CD14-positive monocyte (primary cell): Measurements from ENCODE around the gene CCL22. TPM values are rescaled to one million over a fixed set of nuclear protein-coding genes. Genes with fewer than 3 reads are reported as not detected.

Source experiments
- DNase-seq, 3 donors: peaks; one replicate each; pipeline ENCODE4 v3.0.0-alpha.2; 2011 to 2022
- H2AFZ ChIP-seq: 2 replicates; pipeline ENCODE4 v1.6.0; 2012; ENCODE audit warnings: mild to moderate bottlenecking, low read depth, low read length, inconsistent platforms; ENCODE audit not compliant: insufficient read depth, poor library complexity, severe bottlenecking
- H3K27ac ChIP-seq, 2 donors: 1 replicate in 1 of 2; 2 replicates in 1 of 2; pipeline ENCODE4 v1.5.1; 2012 to 2013; ENCODE audit warnings: low read length in 2 of 2, control low read depth in 1 of 2, inconsistent platforms in 1 of 2, low read depth in 1 of 2, mild to moderate bottlenecking in 1 of 2
- H3K27me3 ChIP-seq, 2 donors: one replicate each; pipeline versions ENCODE4 v1.6.0 to v1.6.1; 2011 to 2013; ENCODE audit warnings: low read length in 2 of 2; ENCODE audit not compliant: control insufficient read depth in 2 of 2, insufficient read depth in 2 of 2
- H3K36me3 ChIP-seq, 2 donors: replicated peaks in 1 of 2; 1 replicate in 1 of 2; 2 replicates in 1 of 2; pipeline versions ENCODE4 v1.5.1 to v1.6.1; 2012 to 2013; ENCODE audit warnings: low read length in 2 of 2, control low read depth in 1 of 2, inconsistent platforms in 1 of 2, mild to moderate bottlenecking in 1 of 2; ENCODE audit not compliant: insufficient read depth in 2 of 2, control insufficient read depth in 1 of 2
- H3K4me1 ChIP-seq, 2 donors: 1 replicate in 1 of 2; 2 replicates in 1 of 2; pipeline versions ENCODE4 v1.5.1 to v1.6.1; 2012 to 2013; ENCODE audit warnings: low read length in 2 of 2, control low read depth in 1 of 2, inconsistent platforms in 1 of 2, mild to moderate bottlenecking in 1 of 2, moderate library complexity in 1 of 2; ENCODE audit not compliant: insufficient read depth in 2 of 2, control insufficient read depth in 1 of 2
- H3K4me2 ChIP-seq: replicated peaks from 2 replicates; pipeline ENCODE3; 2012; ENCODE audit warnings: low read length, moderate library complexity, mild to moderate bottlenecking; ENCODE audit not compliant: poor library complexity, severe bottlenecking; ENCODE audit errors: extremely low read depth
- H3K4me3 ChIP-seq, 3 experiments: fragments of 200-600 bp in 1 of 3; sonication (generic) in 1 of 3; replicated peaks in 1 of 3; 1 replicate in 2 of 3; 2 replicates in 1 of 3; pipeline ENCODE4 v1.5.1; 2011 to 2013; ENCODE audit warnings: low read length in 3 of 3, mild to moderate bottlenecking in 3 of 3, control low read depth in 2 of 3, low read depth in 2 of 3, inconsistent platforms in 1 of 3, moderate library complexity in 1 of 3
- H3K79me2 ChIP-seq: 2 replicates; pipeline ENCODE4 v1.6.0; 2012; ENCODE audit warnings: mild to moderate bottlenecking, control low read depth, inconsistent platforms, low read length, moderate library complexity; ENCODE audit not compliant: insufficient read depth
- H3K9ac ChIP-seq: 2 replicates; pipeline ENCODE4 v1.6.0; 2017; ENCODE audit warnings: low read length, mild to moderate bottlenecking; ENCODE audit not compliant: insufficient read depth, poor library complexity, severe bottlenecking
- H3K9me3 ChIP-seq, 2 donors: replicated peaks in 1 of 2; 1 replicate in 1 of 2; 2 replicates in 1 of 2; pipeline versions ENCODE4 v1.5.1 to v1.6.1; 2012 to 2013; ENCODE audit warnings: low read length in 2 of 2, control low read depth in 1 of 2; ENCODE audit not compliant: control insufficient read depth in 1 of 2, insufficient read depth in 1 of 2
- H4K20me1 ChIP-seq: 2 replicates; pipeline ENCODE4 v1.6.0; 2012; ENCODE audit warnings: mild to moderate bottlenecking, low read length, control low read depth, moderate library complexity; ENCODE audit not compliant: insufficient read depth
- H3K27ac Mint-ChIP-seq, 7 donors: one replicate each; pipeline ENCODE4 v1.8.0; 2020; ENCODE audit warnings: mild to moderate bottlenecking in 7 of 7, mixed read lengths in 7 of 7, moderate library complexity in 6 of 7, inconsistent platforms in 2 of 7
- H3K27me3 Mint-ChIP-seq, 3 donors: one replicate each; pipeline ENCODE4 v1.8.0; 2021 to 2022; ENCODE audit warnings: low read depth in 3 of 3, mild to moderate bottlenecking in 3 of 3, mixed read lengths in 3 of 3, moderate library complexity in 3 of 3, inconsistent platforms in 1 of 3
- H3K36me3 Mint-ChIP-seq, 2 donors: one replicate each; pipeline ENCODE4 v1.8.0; 2020; ENCODE audit warnings: mixed read lengths in 2 of 2, inconsistent platforms in 1 of 2, mild to moderate bottlenecking in 1 of 2
- H3K4me1 Mint-ChIP-seq: one replicate; pipeline ENCODE4 v1.8.0; 2020; ENCODE audit warnings: mild to moderate bottlenecking, mixed read lengths
- H3K4me3 Mint-ChIP-seq, 2 donors: one replicate each; pipeline ENCODE4 v1.8.0; 2020; ENCODE audit warnings: mild to moderate bottlenecking in 2 of 2, mixed read lengths in 2 of 2, moderate library complexity in 1 of 2
- H3K9me3 Mint-ChIP-seq, 7 donors: one replicate each; pipeline ENCODE4 v1.8.0; 2020 to 2022; ENCODE audit warnings: mixed read lengths in 7 of 7, mild to moderate bottlenecking in 6 of 7, moderate library complexity in 6 of 7, inconsistent platforms in 2 of 7
- WGBS: methylation state at CpG from one replicate; pipeline ENCODE4 v1.1.5; 2013; ENCODE audit warnings: missing lambda C conversion rate; ENCODE audit not compliant: insufficient coverage; 5-methylcytosine and 5-hydroxymethylcytosine counted together
- intact Hi-C, 2 donors: fragments of 100-400 bp; cut with micrococcal nuclease; formaldehyde crosslinking; loops; one replicate each; pipeline versions ENCODE4 v1.15.0 to v1.15.1; 2023
- polyA plus RNA-seq, 3 donors: library from polyadenylated mRNA; depleted of rRNA in 1 of 3; unstranded in 2 of 3; stranded (reverse) in 1 of 3; fragments of 300-500 nt in 2 of 3; fragments of >200 nt in 1 of 3; fragmentation: Illumina TruSeq in 2 of 3; gene quantifications; 1 replicate in 2 of 3; 2 replicates in 1 of 3; pipeline ENCODE4 v1.2.3, GENCODE V29; 2012 to 2021
- TF ChIP-seq, protein P1 (sequence below): fragments of 200-600 bp; IDR thresholded peaks from one replicate; pipeline ENCODE4 v1.8.0; 2022; ENCODE audit warnings: antibody characterized with exemption, mild to moderate bottlenecking

Gene CCL22
- polyA plus RNA-seq, 3 donors = 0.04 to 0.18 (median 0.15) TPM

GRCh38 chr16:57329718-57330327, 28.8 kb upstream of the CCL22 start:
- WGBS = no CpG with 5 or more reads among the region's 8 CpGs
- no peak overlapping the region for H3K4me2 ChIP-seq

DNA sequence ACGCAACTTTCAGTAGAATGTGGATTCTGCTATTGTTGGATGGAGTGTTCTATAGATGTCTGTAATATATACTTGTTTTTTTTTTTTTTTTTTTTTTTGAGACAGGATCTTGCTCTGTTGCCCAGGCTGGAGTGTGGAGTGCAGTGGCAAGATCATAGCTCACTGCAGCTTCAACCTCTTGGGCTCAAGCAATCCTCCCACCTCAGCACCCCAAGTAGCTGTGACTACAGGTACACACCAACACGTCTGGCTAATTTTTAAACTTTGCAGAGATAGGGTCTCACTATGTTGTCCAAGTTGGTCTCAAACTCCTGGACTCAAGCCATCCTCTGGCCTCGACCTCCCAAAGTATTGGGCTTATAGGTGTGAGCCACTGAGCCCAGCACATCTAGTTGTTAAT, 27.2 kb upstream of the CCL22 start:
- Histone ChIP-seq H3K4me3 (no peak overlapping the region), H3K79me2 (no peaks in the 10 kb centered on the region), H3K9ac (no peak overlapping the region), H3K36me3 (no peaks in the 10 kb centered on the region), H4K20me1 (no peaks in the 10 kb centered on the region), H3K27me3 (peaks cover 0 to 16% of the 10 kb centered on the region in 2 donors), H3K27ac (no peak overlapping the region), H3K9me3 (peaks cover 0 to 5% of the 10 kb centered on the region in 2 donors), H3K4me1 (peaks cover 7 to 12% of the 10 kb centered on the region in 2 donors), H3K4me2 (no peak overlapping the region), H2AFZ (no peak overlapping the region)
- DNase-seq = no peak
- H3K27ac Mint-ChIP-seq = no peak overlapping the region
- TF ChIP-seq, protein P1, sequence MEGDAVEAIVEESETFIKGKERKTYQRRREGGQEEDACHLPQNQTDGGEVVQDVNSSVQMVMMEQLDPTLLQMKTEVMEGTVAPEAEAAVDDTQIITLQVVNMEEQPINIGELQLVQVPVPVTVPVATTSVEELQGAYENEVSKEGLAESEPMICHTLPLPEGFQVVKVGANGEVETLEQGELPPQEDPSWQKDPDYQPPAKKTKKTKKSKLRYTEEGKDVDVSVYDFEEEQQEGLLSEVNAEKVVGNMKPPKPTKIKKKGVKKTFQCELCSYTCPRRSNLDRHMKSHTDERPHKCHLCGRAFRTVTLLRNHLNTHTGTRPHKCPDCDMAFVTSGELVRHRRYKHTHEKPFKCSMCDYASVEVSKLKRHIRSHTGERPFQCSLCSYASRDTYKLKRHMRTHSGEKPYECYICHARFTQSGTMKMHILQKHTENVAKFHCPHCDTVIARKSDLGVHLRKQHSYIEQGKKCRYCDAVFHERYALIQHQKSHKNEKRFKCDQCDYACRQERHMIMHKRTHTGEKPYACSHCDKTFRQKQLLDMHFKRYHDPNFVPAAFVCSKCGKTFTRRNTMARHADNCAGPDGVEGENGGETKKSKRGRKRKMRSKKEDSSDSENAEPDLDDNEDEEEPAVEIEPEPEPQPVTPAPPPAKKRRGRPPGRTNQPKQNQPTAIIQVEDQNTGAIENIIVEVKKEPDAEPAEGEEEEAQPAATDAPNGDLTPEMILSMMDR = no peak
- peaks cover 12% of the 10 kb centered on the region for H3K4me1 Mint-ChIP-seq
- intact Hi-C loops = no loop called here
- H3K36me3 Mint-ChIP-seq = no peaks in the 10 kb centered on the region
- H3K9me3 Mint-ChIP-seq = peaks cover 0 to 14% (median 9%) of the 10 kb centered on the region in 7 donors
- H3K27me3 Mint-ChIP-seq = peaks cover 26 to 31% (median 26%) of the 10 kb centered on the region in 3 donors
- H3K4me3 Mint-ChIP-seq = no peak overlapping the region
- 100% methylated on average over 2 of the region's 3 CpGs for WGBS

More at GRCh38 chr16:57329718-57330327, 28.8 kb upstream of the CCL22 start:
- Histone ChIP-seq H2AFZ (no peak overlapping the region), H3K27ac (no peak overlapping the region), H3K27me3 (peaks cover 0 to 16% of the 10 kb centered on the region in 2 donors), H3K79me2 (no peaks in the 10 kb centered on the region), H3K9ac (no peak overlapping the region), H4K20me1 (no peaks in the 10 kb centered on the region), H3K4me3 (no peak overlapping the region), H3K4me1 (peaks cover 4 to 7% of the 10 kb centered on the region in 2 donors), H3K36me3 (no peaks in the 10 kb centered on the region), H3K9me3 (peaks cover 0 to 5% of the 10 kb centered on the region in 2 donors)
- TF ChIP-seq, protein P1 = no peak
- H3K9me3 Mint-ChIP-seq = peaks cover 0 to 14% (median 9%) of the 10 kb centered on the region in 7 donors
- H3K27ac Mint-ChIP-seq = no peak overlapping the region
- H3K4me1 Mint-ChIP-seq = peaks cover 8% of the 10 kb centered on the region
- H3K36me3 Mint-ChIP-seq = no peaks in the 10 kb centered on the region
- intact Hi-C loops = no loop called here
- H3K4me3 Mint-ChIP-seq = no peak overlapping the region
- H3K27me3 Mint-ChIP-seq = peaks cover 26 to 31% (median 26%) of the 10 kb centered on the region in 3 donors
- DNase-seq = no peak
